Ishikawa (cell line): ENCODE results near the gene DENND1C.

Experiments used
- REST ChIP-seq: IDR thresholded peaks from 2 replicates; pipeline ENCODE4 v1.6.1; 2012; ENCODE audit warnings: low read depth, mild to moderate bottlenecking
- ZBTB7A ChIP-seq: IDR thresholded peaks from 2 replicates; pipeline ENCODE4 v1.6.1; 2012; ENCODE audit warnings: low read depth

DENND1C gene

DNA sequence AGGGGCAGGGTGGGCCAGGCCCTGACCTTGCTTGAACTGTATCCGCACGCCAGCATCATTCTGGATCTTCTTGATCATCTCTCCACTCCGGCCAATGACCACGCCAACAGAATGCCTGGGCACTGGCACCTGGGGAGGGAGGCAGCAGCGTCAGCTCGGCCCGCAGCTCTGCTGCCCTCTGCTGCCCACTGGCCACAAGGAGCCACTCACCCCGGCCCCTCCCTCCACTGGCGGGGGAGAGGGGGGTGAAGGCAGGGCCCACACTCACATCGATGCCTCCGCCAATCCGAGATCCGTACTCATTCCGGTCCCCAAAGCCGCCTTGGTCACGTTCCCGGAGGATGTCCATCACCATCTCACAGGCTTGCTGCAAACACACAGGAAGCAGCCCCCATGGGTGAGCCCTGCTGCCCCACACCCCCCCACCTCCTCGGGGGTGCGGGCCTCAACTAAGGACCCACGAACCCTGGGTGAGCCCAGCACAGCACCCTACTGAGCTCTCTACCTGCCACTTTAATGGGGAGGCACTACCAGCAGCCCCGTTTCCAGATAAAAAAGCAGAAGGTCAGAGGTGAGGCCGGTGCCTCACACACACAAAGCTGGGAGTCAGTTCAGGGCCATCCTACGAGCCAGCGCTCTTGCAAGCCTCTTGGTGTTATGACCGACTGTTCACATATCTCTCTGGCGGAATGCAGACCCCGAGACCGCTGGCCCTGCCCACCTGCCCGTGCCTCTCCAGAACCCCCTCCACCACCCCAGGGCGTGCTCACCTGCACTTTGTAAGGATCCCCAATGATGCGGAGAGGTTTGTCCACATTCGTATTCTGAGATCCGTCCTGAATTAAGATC, 63.6 kb downstream of the DENND1C start:
- TF ChIP-seq REST: no peak
- TF ChIP-seq ZBTB7A: 0 out of 2 replicates have a peak, but pooled peaks have one; percentile 27
